GM18508 (cell line): ENCODE results near the gene OTOF.

Source experiments
- ATAC-seq: cut with Tn5 transposase; IDR thresholded peaks from one replicate; pipeline ENCODE4 v1.9.1; 2021; ENCODE audit warnings: moderate number of reproducible peaks; ENCODE audit not compliant: insufficient read depth, unreplicated experiment

OTOF gene

DNA sequence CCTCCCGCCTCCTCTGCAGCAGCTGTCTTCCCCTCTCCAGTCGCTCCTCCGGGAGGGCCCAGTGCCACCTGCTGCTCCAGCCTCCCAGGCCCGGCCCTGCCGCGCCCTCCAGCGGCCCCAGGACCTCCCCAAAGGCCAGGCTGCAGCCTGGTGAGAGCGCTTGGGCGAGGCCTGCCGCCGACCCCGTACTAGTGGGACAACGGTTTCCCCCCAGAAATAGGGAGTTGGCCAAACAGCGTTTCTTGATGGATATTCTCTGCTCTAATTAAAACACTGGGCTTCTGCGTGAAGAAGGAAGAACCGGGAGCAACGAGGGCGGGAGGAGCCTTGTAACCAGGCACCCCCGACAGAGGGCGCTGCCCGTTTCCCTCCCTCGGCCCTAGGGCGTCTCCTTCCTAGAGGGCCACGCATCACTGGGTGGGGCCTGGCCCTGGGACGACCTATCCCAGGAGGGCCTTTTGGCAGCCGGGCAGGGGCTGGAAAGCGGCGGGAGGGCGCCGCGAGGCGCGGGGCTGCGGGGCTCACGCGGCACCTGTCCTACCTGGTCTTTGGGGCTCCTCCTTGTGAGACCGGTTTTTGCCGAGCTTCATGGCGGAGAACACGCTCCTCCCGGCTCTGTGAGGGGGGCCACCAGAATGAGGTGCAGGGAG lies 25.4 kb upstream of the OTOF start:
- no peak for ATAC-seq

DNA sequence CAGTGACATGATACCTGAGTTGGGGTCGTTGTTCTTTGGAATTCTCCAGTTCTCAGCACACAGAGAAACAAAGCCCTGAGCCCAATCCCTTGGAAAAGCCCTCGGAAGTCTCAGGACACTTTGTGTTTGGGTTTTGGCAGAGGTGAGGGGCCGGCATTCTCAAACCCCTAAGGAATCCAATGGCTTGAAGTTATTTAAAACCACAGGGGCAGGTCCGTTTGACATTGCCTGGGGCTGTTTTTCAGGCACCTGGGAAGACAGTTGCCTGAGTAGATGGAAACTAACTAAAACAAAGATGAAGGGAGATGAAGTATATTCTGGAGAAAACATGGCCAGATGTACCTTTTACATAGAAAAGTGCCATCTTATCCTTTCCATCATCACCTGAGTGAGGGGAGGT lies 22.5 kb upstream of the OTOF start:
- no peak for ATAC-seq

- ATAC-seq = no peak
These were observed 17.9 kb upstream of the OTOF start for GRCh38 chr2:26495705-26496297.

DNA sequence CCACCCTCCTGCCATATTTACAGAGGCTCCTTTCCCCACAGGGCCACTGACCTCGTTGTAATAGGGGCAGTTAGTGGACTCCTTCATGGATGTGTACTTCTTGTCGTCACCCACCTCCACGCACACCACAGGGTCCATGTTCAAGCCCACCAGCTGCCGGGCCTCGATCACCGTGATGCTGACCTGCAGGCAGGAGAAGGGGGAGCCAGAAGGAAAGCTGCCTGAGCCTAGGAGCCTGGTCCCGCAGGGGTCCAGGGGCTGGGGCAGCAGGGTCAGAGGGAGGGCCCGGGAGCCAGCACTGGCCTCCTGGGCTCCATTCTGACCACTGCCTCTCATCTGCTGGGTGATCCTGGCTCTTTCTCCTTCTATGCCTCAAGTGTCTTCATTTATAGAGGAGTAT lies 17.0 kb upstream of the OTOF start:
- ATAC-seq = no peak

DNA sequence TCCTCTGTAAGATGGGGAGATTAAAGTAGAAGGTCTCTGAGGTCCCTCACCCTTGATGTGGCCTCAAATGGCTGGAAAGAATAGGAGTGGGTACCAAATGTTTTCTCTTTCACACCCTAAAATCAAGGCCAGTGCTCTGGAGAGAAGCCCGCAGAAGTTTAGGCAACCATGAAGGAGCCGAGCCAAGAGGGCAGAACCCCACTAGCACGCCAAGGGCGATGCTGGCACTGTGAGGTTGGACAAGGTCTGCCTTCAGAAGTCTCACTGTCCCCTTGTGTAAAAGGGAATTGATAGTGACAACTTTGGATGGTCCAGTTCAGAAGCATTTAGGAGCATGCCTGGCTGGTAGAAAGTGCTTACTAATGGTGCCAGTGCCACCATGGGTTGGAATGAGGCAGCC lies 16.3 kb upstream of the OTOF start:
- no peak for ATAC-seq

GRCh38 chr2:26493566-26493965 lies 15.6 kb upstream of the OTOF start:
- ATAC-seq = no peak

GRCh38 chr2:26492749-26493515 lies 15.0 kb upstream of the OTOF start:
- ATAC-seq = no peak

- no peak for ATAC-seq
These were observed 13.7 kb upstream of the OTOF start for GRCh38 chr2:26491563-26492167.

DNA sequence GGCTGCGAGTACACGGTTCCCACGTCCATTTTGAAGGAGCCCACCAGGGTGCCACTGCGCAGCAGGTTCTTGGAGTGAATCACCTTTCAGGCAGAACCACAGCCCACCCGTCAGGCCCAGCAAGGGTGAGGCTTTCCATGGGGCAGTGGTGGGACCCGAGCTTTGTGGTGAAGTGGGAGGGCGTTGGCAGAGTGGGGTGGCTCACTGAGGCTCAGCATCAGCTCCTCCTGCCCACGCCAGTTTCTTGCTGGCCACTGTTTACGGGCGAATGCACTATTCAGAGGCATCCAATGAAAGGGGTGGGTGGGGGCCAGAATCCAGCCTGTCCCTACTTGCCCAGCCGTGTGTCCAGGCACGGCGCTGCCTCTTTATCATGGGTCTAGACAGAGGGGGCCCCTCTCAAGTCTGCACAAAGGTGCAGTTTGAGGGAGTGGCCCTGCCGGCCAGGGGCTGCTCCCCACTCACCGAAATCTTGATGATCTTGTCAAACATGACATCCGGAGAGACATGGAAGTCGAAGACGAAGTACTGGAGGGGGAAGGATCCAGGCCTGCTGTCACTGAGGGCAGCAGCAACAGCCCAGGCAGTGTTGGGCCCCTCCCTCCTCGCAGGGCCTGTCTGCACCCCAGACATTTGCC lies 11.4 kb upstream of the OTOF start:
- ATAC-seq = no peak

GRCh38 chr2:26488463-26489212 lies 10.7 kb upstream of the OTOF start:
- no peak for ATAC-seq

- ATAC-seq = no peak
These were observed 9.3 kb upstream of the OTOF start for GRCh38 chr2:26487192-26487591.

DNA sequence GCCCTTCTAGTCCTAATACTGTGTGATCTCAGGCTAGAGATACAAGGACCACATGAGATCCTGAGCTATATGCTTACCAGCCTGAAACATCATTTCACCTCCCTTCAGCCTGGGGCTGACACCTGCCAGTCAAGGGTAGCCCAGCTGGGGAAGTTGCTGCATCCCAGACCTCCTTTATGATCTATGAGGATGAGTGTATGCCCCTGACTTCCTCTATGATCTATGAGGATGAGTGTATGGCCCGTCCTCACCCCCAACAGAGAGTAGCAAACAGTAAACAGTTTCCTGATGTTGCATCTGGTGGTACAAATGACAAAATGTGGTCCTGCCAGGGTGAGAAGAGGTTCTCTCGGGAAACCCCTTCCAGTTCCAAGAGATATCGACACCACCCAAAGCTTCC lies 8.9 kb upstream of the OTOF start:
- no peak for ATAC-seq

DNA sequence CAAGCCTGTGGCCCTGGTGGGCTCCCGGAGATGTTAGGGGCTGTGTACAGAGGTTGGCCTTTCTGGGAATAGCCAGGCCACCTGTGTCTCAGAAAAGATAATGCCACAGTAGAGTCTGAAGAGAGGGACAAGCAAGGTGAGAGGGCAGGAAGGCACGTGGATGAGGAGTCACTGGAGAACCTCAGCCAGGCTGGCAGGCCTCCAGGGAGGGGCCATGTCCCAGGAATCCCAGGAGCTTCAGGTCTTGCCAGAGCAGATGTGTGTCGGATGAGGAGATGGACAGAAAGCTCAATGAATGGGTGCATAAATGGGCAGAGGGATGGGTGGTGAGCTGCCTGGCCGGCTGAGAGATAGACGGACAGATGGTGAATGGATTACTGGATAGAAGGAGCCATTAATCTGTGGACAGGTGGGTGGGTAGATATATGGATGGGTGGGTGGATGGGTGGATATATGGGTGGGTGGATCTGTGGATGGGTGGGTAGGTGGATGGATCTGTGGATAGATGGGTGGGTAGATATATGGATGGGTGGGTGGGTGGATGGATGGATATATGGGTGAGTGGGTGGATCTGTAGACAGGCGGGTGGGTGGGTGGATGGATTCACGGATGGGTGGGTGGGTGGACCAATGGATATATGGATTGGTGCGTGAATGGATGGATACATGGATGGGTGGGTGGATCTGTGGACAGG lies 7.9 kb upstream of the OTOF start:
- no peak for ATAC-seq

DNA sequence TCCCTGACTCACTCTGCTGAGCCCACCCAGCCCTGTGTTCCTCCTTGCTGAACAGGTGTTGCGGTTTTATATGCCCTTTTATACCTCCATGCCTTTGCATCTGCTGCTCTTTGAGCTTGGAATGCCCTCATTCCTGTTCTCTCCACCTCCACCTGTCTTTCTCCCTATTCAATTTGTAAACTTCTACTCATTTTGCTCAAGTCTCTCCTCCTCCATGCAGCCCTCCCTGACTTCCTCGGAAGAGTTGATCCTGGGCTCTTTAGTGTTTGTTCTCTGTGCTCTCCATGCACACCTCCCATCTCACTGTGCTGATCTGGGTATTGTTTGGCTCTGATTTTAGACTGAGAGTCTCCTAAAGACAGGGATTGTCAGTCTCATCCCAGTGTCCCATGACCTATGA lies 7.2 kb upstream of the OTOF start:
- no peak for ATAC-seq

DNA sequence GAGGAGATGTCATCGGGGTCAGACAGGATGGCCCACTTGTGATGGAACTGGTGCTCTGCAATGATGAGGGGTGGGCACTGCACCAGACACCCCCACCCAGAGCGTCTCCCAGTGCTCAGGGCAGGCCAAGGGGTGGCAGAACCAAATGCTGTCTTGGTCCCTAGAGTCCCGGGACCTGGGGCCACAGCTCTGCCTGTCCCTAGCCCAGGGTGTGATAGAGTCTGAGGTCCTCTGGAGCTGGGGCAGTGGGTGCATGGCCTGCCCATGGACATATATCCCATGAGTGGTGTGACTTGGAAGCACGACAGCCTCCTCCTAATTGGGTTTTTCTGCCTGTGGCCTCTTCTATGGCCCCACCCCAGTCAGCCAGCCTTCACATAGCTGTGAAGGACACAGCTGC lies 6.7 kb upstream of the OTOF start:
- no peak for ATAC-seq

DNA sequence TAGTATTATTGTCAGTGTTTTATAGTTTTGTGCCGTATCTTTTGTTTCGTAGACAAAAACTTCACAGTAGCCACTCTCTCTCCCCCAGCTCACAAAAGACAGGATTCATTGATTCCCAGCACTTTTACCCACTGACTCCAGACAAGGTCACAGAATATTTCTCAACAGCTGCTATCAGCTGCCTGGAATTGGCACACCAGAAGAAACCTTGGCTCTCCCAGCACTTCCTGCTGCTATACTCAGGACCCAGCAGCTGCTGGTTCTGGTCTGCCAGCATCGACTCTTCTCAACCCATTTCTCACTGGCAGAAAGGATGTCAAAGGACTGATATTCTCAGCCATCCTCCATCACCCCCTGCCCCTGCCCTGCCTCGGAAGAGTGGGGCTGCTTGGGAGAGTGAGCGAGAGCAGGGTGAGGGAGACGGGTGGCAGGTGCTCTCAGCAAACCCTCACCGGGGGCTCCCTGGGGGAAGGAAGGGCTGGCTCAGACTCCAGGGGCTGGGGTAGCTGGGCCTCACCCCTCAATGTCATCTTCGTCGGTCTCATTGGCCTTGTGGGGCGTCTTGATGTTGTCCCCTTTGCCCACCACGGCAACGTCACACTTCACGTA lies 6.1 kb upstream of the OTOF start:
- ATAC-seq = no peak

DNA sequence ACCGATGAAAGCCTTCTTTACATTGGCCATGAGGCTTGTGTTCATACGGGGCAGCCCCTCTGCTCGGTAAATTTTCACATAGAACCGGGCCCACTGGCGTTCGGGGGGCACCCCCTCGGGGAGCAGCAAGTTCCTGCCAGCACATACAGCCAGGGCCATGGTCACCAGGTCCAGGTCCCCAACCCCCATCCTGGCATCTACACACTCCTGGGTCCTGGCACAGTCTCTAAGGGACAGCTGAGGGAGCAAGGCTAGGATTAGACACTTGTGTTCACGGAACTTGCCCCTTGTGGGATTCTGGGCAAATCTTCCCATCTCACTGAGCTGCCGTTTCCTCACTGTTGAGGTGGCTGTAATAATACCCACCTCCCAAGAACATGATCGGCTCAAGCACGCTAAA lies 5.6 kb upstream of the OTOF start:
- no peak for ATAC-seq

- no peak for ATAC-seq
These were observed 5.1 kb upstream of the OTOF start for GRCh38 chr2:26483027-26483326.

DNA sequence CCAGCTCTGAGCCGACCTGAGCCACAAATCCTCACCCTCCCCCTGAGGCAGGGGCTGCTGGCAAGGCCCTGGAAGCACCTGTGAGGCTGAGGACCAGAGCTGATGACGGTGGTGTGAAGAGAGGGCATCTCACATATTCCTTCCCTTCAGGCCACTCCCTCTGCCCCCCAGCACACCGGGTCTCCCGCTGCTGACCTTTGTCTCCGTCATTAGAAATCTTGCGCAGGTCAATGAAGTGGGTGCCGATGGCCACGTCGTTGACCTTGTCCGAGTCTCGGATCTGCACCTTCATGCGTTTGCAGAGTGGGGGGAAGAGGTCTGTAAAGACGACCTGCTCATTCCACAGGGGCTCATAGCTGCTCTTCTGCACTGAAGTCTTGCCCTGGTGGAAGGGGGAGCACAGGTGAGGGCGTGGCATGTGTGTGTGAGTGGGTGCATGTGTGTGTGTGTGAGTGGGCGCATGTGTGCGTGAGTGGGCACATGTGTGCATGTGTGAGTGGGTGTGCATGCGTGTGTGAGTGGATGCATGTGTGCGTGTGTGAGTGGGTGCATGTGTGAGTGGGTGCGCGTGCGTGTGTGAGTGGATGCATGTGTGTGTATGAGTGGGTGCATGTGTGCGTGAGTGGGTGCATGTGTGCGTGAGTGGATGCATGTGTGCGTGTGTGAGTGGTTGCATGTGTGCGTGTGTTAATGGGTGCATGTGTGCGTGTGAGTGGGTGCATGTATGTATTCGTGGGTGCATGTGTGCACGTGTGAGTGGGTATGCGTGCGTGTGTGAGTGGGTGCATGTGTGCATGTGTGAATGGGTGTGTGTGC lies 4.5 kb upstream of the OTOF start:
- no peak for ATAC-seq
